CD4-positive, alpha-beta T cell (primary cell): Measurements from ENCODE around the gene ROBO4. TPM values are rescaled to one million over a fixed set of nuclear protein-coding genes. Genes with fewer than 3 reads are reported as not detected.

ENCODE experiments used
- ATAC-seq: fragments of 200-7000 bp; cut with Tn5 transposase; one replicate; pipeline ENCODE4 v1.10.0; 2022; ENCODE audit warnings: mild to moderate bottlenecking; ENCODE audit not compliant: poor library complexity
- CTCF ChIA-PET: fragments of 350-600 bp; sonication (Branson Sonifier 250); formaldehyde crosslinking; loops from one replicate; lab custom pipeline; 2021; ENCODE audit warnings: antibody characterized with exemption, inconsistent platforms; lab: Charles Lee
- POLR2A ChIA-PET: fragments of 350-600 bp; sonication (Branson Sonifier 250); formaldehyde crosslinking; loops from one replicate; lab custom pipeline; 2021; ENCODE audit warnings: antibody characterized with exemption, inconsistent platforms; lab: Charles Lee
- DNase-seq, 14 experiments: peaks; one replicate each; pipeline ENCODE4 v3.0.0-alpha.2; 2013 to 2020; ENCODE audit warnings: mixed read lengths in 2 of 14
- H3K27ac ChIP-seq, 2 donors: one replicate each; pipeline versions ENCODE4 v1.5.1 to v1.7.0; 2013; ENCODE audit warnings: low read length in 2 of 2, low read depth in 1 of 2, mild to moderate bottlenecking in 1 of 2
- H3K27me3 ChIP-seq, 2 experiments: 1 replicate in 1 of 2; 2 replicates in 1 of 2; pipeline versions ENCODE4 v1.6.1 to v1.7.0; 2013; ENCODE audit warnings: low read length in 2 of 2, control low read depth in 1 of 2, mild to moderate bottlenecking in 1 of 2, moderate library complexity in 1 of 2; ENCODE audit not compliant: insufficient read depth in 2 of 2, control insufficient read depth in 1 of 2
- H3K36me3 ChIP-seq: one replicate; pipeline ENCODE4 v1.6.1; 2013; ENCODE audit warnings: low read length, control low read depth; ENCODE audit not compliant: insufficient read depth
- H3K4me1 ChIP-seq: one replicate; pipeline ENCODE4 v1.6.1; 2013; ENCODE audit warnings: low read length, control low read depth; ENCODE audit not compliant: insufficient read depth
- H3K4me3 ChIP-seq: one replicate; pipeline ENCODE4 v1.5.1; 2013; ENCODE audit warnings: mild to moderate bottlenecking, low read length, moderate library complexity
- H3K9me3 ChIP-seq, 2 experiments: 1 replicate in 1 of 2; 2 replicates in 1 of 2; pipeline versions ENCODE4 v1.6.1 to v1.7.0; 2013; ENCODE audit warnings: low read length in 2 of 2, mild to moderate bottlenecking in 2 of 2, control low read depth in 1 of 2, moderate library complexity in 1 of 2; ENCODE audit not compliant: control insufficient read depth in 1 of 2, insufficient read depth in 1 of 2
- H3K27ac Mint-ChIP-seq: one replicate; pipeline ENCODE4 v1.8.0; 2020; ENCODE audit warnings: mixed read lengths
- H3K27me3 Mint-ChIP-seq: one replicate; pipeline ENCODE4 v1.8.0; 2021; ENCODE audit warnings: mixed read lengths
- H3K36me3 Mint-ChIP-seq: one replicate; pipeline ENCODE4 v1.8.0; 2021; ENCODE audit warnings: low read depth, mixed read lengths
- H3K4me1 Mint-ChIP-seq: one replicate; pipeline ENCODE4 v1.8.0; 2021; ENCODE audit warnings: low read depth, mixed read lengths
- H3K4me3 Mint-ChIP-seq: one replicate; pipeline ENCODE4 v1.8.0; 2020; ENCODE audit warnings: mild to moderate bottlenecking, mixed read lengths
- H3K9me3 Mint-ChIP-seq: one replicate; pipeline ENCODE4 v1.8.0; 2020; ENCODE audit warnings: mixed read lengths
- intact Hi-C, 2 experiments: fragments of 100-400 bp; cut with DNase I in 1 of 2; cut with micrococcal nuclease in 1 of 2; formaldehyde crosslinking; loops; one replicate each; pipeline versions ENCODE4 v1.15.1 to v1.9.0; 2023 to 2025; cut with DNase I, micrococcal nuclease
- total RNA-seq, 174 experiments: library from RNA in 2 of 174; stranded (reverse) in 2 of 174; gene quantifications; one replicate each; pipeline ENCODE4 v1.2.3 and lab custom pipeline; 2021 to 2026
- TF ChIP-seq, protein P1 (sequence below): fragments of 200-600 bp; IDR thresholded peaks from one replicate; pipeline ENCODE4 v1.8.0; 2022; ENCODE audit warnings: antibody characterized with exemption, mild to moderate bottlenecking

ROBO4 gene
- total RNA-seq, 2 experiments from 2014 or later: not detected

DNA sequence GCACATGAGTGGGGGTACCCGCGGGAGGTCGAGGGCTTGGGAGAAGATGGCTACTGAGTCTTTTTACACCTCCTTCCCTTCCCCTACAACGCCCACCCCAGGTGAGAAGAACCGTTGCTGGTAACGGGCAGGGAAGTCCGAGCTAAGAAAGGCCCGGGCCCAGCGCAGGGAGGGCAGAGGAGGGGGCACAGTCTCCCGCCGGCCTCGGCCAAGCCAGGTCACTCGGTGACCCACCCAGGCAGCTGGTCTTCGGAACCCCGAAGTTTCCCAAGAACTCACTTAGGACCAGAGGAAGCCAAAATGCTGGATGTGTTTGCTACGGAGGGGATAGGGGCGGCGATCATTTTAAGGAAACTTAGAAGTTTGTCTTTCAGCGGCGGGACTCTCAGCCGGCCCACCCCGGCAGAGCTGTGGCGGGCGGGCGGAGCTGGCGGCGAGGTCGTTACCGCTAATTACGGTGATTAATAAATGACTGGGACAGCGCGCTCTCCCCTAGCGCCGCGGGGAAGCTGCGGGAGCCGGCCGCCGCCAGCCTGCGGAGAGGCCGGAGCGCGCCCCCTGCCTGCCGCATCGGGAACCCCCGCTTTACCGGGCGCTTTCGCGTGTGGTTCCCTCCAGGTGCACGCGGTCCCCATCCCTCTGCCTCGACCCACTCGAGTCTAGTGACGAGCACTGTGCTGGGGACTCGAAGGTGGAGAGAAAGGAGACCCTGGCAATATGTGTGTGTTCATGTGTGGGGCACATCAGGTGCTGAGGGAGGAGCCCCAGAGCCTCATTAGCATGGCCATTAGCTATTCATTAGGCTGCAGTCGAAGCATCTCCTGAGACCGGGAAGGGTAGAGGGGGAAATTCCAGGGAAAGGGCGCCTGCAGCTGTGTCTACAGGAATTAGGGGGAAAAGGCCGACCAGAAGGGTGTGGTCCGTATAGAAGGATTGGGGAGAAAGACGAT is 31.5 kb downstream of the ROBO4 start:
- DNase-seq: peak in 12 of 14 experiments; percentile 21 to 77 (median 40)
- Mint-ChIP-seq H3K36me3 (no peaks in the 10 kb centered on the region), H3K27me3 (peaks cover 95% of the 10 kb centered on the region), H3K4me1 (peaks cover 58% of the 10 kb centered on the region), H3K27ac (no peak overlapping the region), H3K4me3 (no peak overlapping the region), H3K9me3 (no peaks in the 10 kb centered on the region)
- H3K27ac ChIP-seq: no peak overlapping the region
- peaks cover 53% of the 10 kb centered on the region for H3K4me1 ChIP-seq
- ChIA-PET POLR2A (interaction anchor here (1.0 to 1.1 kb wide), 3 partner anchors 10 to 120 kb away, joined by 3 to 5 read pairs (median 3); no protein-coding TSS in a partner anchor), CTCF (interaction anchor here (0.7 to 2.8 kb wide), 10 partner anchors 8 to 197 kb away, joined by 3 to 27 read pairs (median 4); partner anchors contain the start of gene MSANTD2)
- H3K4me3 ChIP-seq: peak overlapping the region; percentile 34
- intact Hi-C loops: loop anchor here in 1 of 2 experiments (2.0 kb wide), 1 partner anchor 23 kb away; no protein-coding TSS in a partner anchor
- peaks cover 0 to 24% of the 10 kb centered on the region in 2 experiments for H3K9me3 ChIP-seq
- H3K36me3 ChIP-seq: no peaks in the 10 kb centered on the region
- TF ChIP-seq, protein P1, sequence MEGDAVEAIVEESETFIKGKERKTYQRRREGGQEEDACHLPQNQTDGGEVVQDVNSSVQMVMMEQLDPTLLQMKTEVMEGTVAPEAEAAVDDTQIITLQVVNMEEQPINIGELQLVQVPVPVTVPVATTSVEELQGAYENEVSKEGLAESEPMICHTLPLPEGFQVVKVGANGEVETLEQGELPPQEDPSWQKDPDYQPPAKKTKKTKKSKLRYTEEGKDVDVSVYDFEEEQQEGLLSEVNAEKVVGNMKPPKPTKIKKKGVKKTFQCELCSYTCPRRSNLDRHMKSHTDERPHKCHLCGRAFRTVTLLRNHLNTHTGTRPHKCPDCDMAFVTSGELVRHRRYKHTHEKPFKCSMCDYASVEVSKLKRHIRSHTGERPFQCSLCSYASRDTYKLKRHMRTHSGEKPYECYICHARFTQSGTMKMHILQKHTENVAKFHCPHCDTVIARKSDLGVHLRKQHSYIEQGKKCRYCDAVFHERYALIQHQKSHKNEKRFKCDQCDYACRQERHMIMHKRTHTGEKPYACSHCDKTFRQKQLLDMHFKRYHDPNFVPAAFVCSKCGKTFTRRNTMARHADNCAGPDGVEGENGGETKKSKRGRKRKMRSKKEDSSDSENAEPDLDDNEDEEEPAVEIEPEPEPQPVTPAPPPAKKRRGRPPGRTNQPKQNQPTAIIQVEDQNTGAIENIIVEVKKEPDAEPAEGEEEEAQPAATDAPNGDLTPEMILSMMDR: peak; percentile 73
- H3K27me3 ChIP-seq: peaks cover 94 to 99% of the 10 kb centered on the region in 2 experiments
- peak; percentile 72 for ATAC-seq

DNA sequence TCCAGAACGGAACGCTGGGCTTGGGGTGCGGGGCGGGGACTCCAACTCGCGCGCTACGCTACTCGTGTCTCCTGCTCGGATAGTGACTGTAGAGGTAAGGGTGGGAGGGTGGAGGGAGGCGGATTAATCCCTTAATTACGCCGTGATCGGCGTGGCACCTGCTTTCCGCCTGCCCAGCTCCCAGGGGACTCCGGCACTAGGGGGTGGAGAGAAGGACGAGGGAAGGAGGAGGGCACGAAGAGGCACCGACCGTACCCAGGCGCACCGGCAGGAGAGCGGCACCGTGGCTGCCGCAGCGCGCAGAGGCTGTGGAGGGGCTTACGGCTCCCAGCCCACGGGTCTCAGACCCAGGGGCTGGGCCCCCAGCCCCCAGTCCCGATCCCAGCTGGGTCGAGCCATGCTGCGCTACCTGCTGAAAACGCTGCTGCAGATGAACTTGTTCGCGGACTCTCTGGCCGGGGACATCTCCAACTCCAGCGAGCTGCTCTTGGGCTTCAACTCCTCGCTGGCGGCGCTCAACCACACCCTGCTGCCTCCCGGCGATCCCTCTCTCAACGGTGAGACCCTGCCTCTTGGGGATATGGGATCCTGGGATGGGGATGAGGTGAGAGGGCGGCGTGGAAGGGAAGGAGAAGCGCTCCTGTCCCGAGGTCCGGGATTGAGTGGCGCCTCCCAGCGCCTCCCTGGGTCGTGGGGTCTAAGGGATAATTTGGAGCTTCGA is 32.3 kb downstream of the ROBO4 start, which contains the start of gene ROBO3:
ROBO3 (plus strand) TSS at position 252 of the 721 bp plus-strand sequence; CDS start at position 398, 146 bp downstream.
- H3K27ac ChIP-seq: no peak within 1 kb of the TSS
- Mint-ChIP-seq H3K4me3 (no peak within 1 kb of the TSS), H3K4me1 (peaks cover 58% of the 10 kb centered on the region), H3K36me3 (no peaks in the 10 kb centered on the region), H3K27ac (no peak within 1 kb of the TSS), H3K9me3 (no peaks in the 10 kb centered on the region), H3K27me3 (peaks cover 96% of the 10 kb centered on the region)
- intact Hi-C loops: no loop called here
- CTCF ChIA-PET: interaction anchor here (0.8 to 2.8 kb wide), 5 partner anchors 11 to 196 kb away, joined by 3 to 27 read pairs (median 4); no protein-coding TSS in a partner anchor
- TF ChIP-seq, protein P1: no peak
- ATAC-seq (no peak), DNase-seq (no peak)
- POLR2A ChIA-PET: interaction anchor here (1.0 to 1.1 kb wide), 3 partner anchors 11 to 119 kb away, joined by 3 to 5 read pairs (median 3); no protein-coding TSS in a partner anchor
- peaks cover 86 to 100% of the 10 kb centered on the region in 2 experiments for H3K27me3 ChIP-seq
- peaks cover 53% of the 10 kb centered on the region for H3K4me1 ChIP-seq
- no peaks in the 10 kb centered on the region for H3K36me3 ChIP-seq
- peaks cover 0 to 24% of the 10 kb centered on the region in 2 experiments for H3K9me3 ChIP-seq
- peak within 1 kb of the TSS; percentile 34 for H3K4me3 ChIP-seq

DNA sequence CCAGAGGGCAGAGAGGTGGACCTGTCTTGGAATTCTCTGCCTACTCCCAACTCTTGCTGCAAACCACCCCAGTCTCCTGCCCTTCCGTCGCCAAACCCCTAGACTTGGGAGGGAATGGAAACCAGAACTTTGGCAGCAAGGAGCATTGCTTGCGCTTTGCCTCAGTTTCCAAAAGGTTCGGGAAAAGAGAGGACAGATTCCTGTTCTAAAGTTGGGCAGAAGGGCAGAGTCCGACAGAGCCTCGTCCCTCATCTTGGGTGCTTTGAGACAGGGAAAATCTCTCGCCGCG is 32.8 kb downstream of the ROBO4 start:
- Histone ChIP-seq H3K27ac (no peak overlapping the region), H3K4me1 (peaks cover 53% of the 10 kb centered on the region), H3K27me3 (peaks cover 81 to 96% of the 10 kb centered on the region in 2 experiments), H3K36me3 (no peaks in the 10 kb centered on the region), H3K9me3 (peaks cover 0 to 24% of the 10 kb centered on the region in 2 experiments), H3K4me3 (no peak overlapping the region)
- ATAC-seq (no peak), DNase-seq (no peak)
- intact Hi-C loops: no loop called here
- Mint-ChIP-seq H3K36me3 (no peaks in the 10 kb centered on the region), H3K27ac (no peak overlapping the region), H3K9me3 (no peaks in the 10 kb centered on the region), H3K27me3 (peaks cover 94% of the 10 kb centered on the region), H3K4me3 (no peak overlapping the region), H3K4me1 (peaks cover 58% of the 10 kb centered on the region)
- TF ChIP-seq, protein P1: no peak
- ChIA-PET POLR2A (no interaction called here), CTCF (no interaction called here)
